Cerebellar nuclear complex (tissue), 1 donor: ENCODE measurements around the gene FAF1.

ENCODE experiments used
- DNase-seq, 2 experiments: peaks; one replicate each; lab custom pipeline; 2025; lab: John Stamatoyannopoulos, UW

Gene FAF1

GRCh38 chr1:50633465-50633864, 326.6 kb downstream of the FAF1 start:
- no peak for DNase-seq

GRCh38 chr1:50631161-50631560, 328.9 kb downstream of the FAF1 start:
- no peak for DNase-seq

- DNase-seq = no peak
Observed at GRCh38 chr1:50622259-50622658, 337.8 kb downstream of the FAF1 start.

- DNase-seq = no peak
Observed at GRCh38 chr1:50620680-50621329, 339.3 kb downstream of the FAF1 start.

- DNase-seq = no peak
Observed at GRCh38 chr1:50615036-50615750, 344.9 kb downstream of the FAF1 start.

GRCh38 chr1:50611675-50612074, 348.4 kb downstream of the FAF1 start:
- DNase-seq = no peak

GRCh38 chr1:50610563-50610962, 349.5 kb downstream of the FAF1 start:
- no peak for DNase-seq

GRCh38 chr1:50609508-50609907, 350.6 kb downstream of the FAF1 start:
- no peak for DNase-seq

- no peak for DNase-seq
Observed at GRCh38 chr1:50605186-50605875, 354.7 kb downstream of the FAF1 start.

GRCh38 chr1:50604580-50604979, 355.5 kb downstream of the FAF1 start:
- no peak for DNase-seq

- no peak for DNase-seq
Observed at GRCh38 chr1:50603274-50604271, 356.5 kb downstream of the FAF1 start.

GRCh38 chr1:50599546-50599945, 360.5 kb downstream of the FAF1 start:
- DNase-seq = no peak

- no peak for DNase-seq
Observed at GRCh38 chr1:50595874-50596273, 364.2 kb downstream of the FAF1 start.

- no peak for DNase-seq
Observed at GRCh38 chr1:50593515-50593914, 366.6 kb downstream of the FAF1 start.

- DNase-seq = no peak
Observed at GRCh38 chr1:50591598-50591997, 368.5 kb downstream of the FAF1 start.

- DNase-seq = no peak
Observed at GRCh38 chr1:50582346-50582745, 377.7 kb downstream of the FAF1 start.

GRCh38 chr1:50570066-50570468, 390.0 kb downstream of the FAF1 start:
- DNase-seq = no peak

GRCh38 chr1:50568782-50569181, 391.3 kb downstream of the FAF1 start:
- no peak for DNase-seq

GRCh38 chr1:50566405-50566804, 393.7 kb downstream of the FAF1 start:
- no peak for DNase-seq

GRCh38 chr1:50564417-50564816, 395.6 kb downstream of the FAF1 start:
- no peak for DNase-seq

GRCh38 chr1:50562106-50562505, 398.0 kb downstream of the FAF1 start:
- DNase-seq = no peak

- DNase-seq = no peak
Observed at GRCh38 chr1:50559421-50559820, 400.6 kb downstream of the FAF1 start.
